Testis (tissue), 3 donors: ENCODE results near the gene LRMDA. TPM values are rescaled to one million over a fixed set of nuclear protein-coding genes. Genes with fewer than 3 reads are reported as not detected.

Source experiments
- DNase-seq: peaks from one replicate; pipeline ENCODE4 v3.0.0-alpha.2; 2019
- H3K27ac ChIP-seq, 2 donors: fragments of 200-600 bp; sonication (generic); one replicate each; pipeline ENCODE4 v1.5.1; 2019
- H3K27me3 ChIP-seq: fragments of 200-600 bp; sonication (generic); one replicate; pipeline ENCODE4 v1.5.1; 2019
- H3K36me3 ChIP-seq: fragments of 200-600 bp; sonication (generic); one replicate; pipeline ENCODE4 v1.5.1; 2017; ENCODE audit warnings: low read depth; ENCODE audit errors: missing control alignments
- H3K4me1 ChIP-seq: fragments of 200-600 bp; sonication (generic); one replicate; pipeline ENCODE4 v1.5.1; 2019
- H3K4me3 ChIP-seq, 2 donors: fragments of 200-600 bp; sonication (generic); one replicate each; pipeline ENCODE4 v1.5.1; 2017 to 2019
- H3K9me3 ChIP-seq: fragments of 200-600 bp; sonication (generic); one replicate; pipeline ENCODE4 v1.5.1; 2017
- CTCF ChIP-seq, 3 experiments: fragments of 450-650 bp in 2 of 3; fragments of 200-600 bp in 1 of 3; sonication (generic) in 1 of 3; IDR thresholded peaks; one replicate each; pipeline ENCODE4 v1.5.1; 2016 to 2019; ENCODE audit warnings: antibody characterized with exemption in 3 of 3, mild to moderate bottlenecking in 2 of 3, moderate library complexity in 1 of 3
- POLR2A ChIP-seq: fragments of 450-650 bp; IDR thresholded peaks from one replicate; pipeline ENCODE4 v1.6.1; 2017; ENCODE audit warnings: antibody characterized with exemption, mild to moderate bottlenecking, moderate library complexity
- WGBS, 2 donors: methylation state at CpG; one replicate each; pipeline ENCODE4 v1.1.5; 2018; 5-methylcytosine and 5-hydroxymethylcytosine counted together
- intact Hi-C: fragments of 100-400 bp; cut with DNase I; formaldehyde crosslinking; loops from one replicate; pipeline ENCODE4 v1.15.1; 2023; ENCODE audit warnings: low total_unique reads
- polyA plus RNA-seq: library from polyadenylated mRNA; stranded (reverse); fragments of 350-450 nt; fragmentation: Illumina TruSeq; extraction: RNeasy Lipid Tissue Mini Kit (QIAGEN cat#74804); gene quantifications from one replicate; pipeline ENCODE4 v1.2.3, GENCODE V29; 2014; ENCODE audit warnings: low read depth, low replicate concordance; ENCODE audit not compliant: insufficient read depth
- total RNA-seq, 2 donors: library from RNA; depleted of rRNA; stranded (reverse); fragments of >200 nt; gene quantifications; one replicate each; pipeline ENCODE4 v1.2.3, GENCODE V29; 2016

The LRMDA gene
- total and polyA plus RNA-seq, 3 donors from 2014 or later, result 7.6 to 13.8 (median 10.6) TPM

GRCh38 chr10:75392271-75392670 is 39.2 kb upstream of the LRMDA start:
- H3K9me3 ChIP-seq, result no peaks in the 10 kb centered on the region
- intact Hi-C loops, result no loop called here

GRCh38 chr10:75392744-75393143 is 38.7 kb upstream of the LRMDA start:
- Histone ChIP-seq H3K27me3 (no peaks in the 10 kb centered on the region), H3K36me3 (no peaks in the 10 kb centered on the region), H3K9me3 (no peaks in the 10 kb centered on the region), H3K27ac (no peak overlapping the region), H3K4me1 (no peaks in the 10 kb centered on the region), H3K4me3 (no peak overlapping the region)
- intact Hi-C loops, result no loop called here
- TF ChIP-seq CTCF (IDR thresholded peaks at IDR 0.05) (no peak), POLR2A (no peak)
- DNase-seq, result no peak

More at GRCh38 chr10:75392271-75392670, 39.2 kb upstream of the LRMDA start:
- H3K4me1 ChIP-seq, result no peaks in the 10 kb centered on the region
- no peak overlapping the region for H3K4me3 ChIP-seq
- H3K36me3 ChIP-seq, result no peaks in the 10 kb centered on the region
- TF ChIP-seq CTCF (IDR thresholded peaks at IDR 0.05) (no peak), POLR2A (no peak)
- WGBS, 2 donors, result 91 to 93% methylated on average over 2 of the region's 2 CpGs
- no peak for DNase-seq
- H3K27me3 ChIP-seq, result no peaks in the 10 kb centered on the region
- H3K27ac ChIP-seq, result no peak overlapping the region

- no peak for TF ChIP-seq CTCF (IDR thresholded peaks at IDR 0.05)
- no peak for TF ChIP-seq POLR2A
- Histone ChIP-seq H3K27me3 (no peaks in the 10 kb centered on the region), H3K36me3 (no peaks in the 10 kb centered on the region), H3K4me1 (no peaks in the 10 kb centered on the region), H3K9me3 (no peaks in the 10 kb centered on the region), H3K4me3 (no peak overlapping the region), H3K27ac (no peak overlapping the region)
- DNase-seq, result no peak
- intact Hi-C loops, result no loop called here
- WGBS, 2 donors, result 83 to 90% methylated on average over 7 of the region's 7 CpGs
These were observed 37.2 kb upstream of the LRMDA start for GRCh38 chr10:75394221-75394620.

- TF ChIP-seq CTCF (IDR thresholded peaks at IDR 0.05) (peak; percentile 90 to 97 (median 92)), POLR2A (no peak)
- no peaks in the 10 kb centered on the region for H3K27me3 ChIP-seq
- intact Hi-C loops, result no loop called here
- peak; percentile 57 for DNase-seq
- H3K27ac ChIP-seq, result peak overlapping the region; percentile 85
- H3K9me3 ChIP-seq, result no peaks in the 10 kb centered on the region
- 12 to 29% methylated on average over 18 to 64 of the region's 64 CpGs for WGBS, 2 donors
- peak overlapping the region; percentile 35 to 78 for H3K4me3 ChIP-seq
- no peaks in the 10 kb centered on the region for H3K4me1 ChIP-seq
- H3K36me3 ChIP-seq, result no peaks in the 10 kb centered on the region
These were observed 36.1 kb upstream of the LRMDA start for GRCh38 chr10:75395066-75395931.
